ENCODE data around the gene RNF130.

RNF130 gene

DNA sequence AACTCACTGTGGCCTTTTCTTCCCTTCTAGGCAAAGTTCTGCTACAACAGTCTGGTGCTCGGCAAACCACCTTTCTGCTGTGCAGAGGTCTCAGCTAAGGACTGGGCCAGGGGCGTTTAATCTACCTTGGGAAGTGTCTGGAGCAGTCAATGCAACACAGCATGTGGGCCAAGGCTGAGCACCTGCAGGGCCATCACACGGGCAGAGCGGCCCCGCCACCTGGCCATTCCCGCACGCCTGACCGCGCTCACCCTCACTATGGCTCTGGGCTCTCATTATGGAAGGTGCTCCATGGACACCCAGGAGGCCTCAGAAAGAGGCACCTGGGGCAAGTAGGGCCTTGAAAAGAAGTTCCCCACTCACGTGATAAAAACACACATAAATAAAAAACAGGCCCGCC, 98.2 kb downstream of the RNF130 start:
- no peak overlapping the region for H2AFZ ChIP-seq
- H3K27me3 ChIP-seq (ENCODE audit: control insufficient read depth, insufficient read depth, low read length), result no peaks in the 10 kb centered on the region
- no peaks in the 10 kb centered on the region for H3K9me3 ChIP-seq (ENCODE audit: control insufficient read depth, low read length)
- TF ChIP-seq, protein P1, sequence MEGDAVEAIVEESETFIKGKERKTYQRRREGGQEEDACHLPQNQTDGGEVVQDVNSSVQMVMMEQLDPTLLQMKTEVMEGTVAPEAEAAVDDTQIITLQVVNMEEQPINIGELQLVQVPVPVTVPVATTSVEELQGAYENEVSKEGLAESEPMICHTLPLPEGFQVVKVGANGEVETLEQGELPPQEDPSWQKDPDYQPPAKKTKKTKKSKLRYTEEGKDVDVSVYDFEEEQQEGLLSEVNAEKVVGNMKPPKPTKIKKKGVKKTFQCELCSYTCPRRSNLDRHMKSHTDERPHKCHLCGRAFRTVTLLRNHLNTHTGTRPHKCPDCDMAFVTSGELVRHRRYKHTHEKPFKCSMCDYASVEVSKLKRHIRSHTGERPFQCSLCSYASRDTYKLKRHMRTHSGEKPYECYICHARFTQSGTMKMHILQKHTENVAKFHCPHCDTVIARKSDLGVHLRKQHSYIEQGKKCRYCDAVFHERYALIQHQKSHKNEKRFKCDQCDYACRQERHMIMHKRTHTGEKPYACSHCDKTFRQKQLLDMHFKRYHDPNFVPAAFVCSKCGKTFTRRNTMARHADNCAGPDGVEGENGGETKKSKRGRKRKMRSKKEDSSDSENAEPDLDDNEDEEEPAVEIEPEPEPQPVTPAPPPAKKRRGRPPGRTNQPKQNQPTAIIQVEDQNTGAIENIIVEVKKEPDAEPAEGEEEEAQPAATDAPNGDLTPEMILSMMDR (IDR thresholded peaks at IDR 0.05), result no peak
- H3K4me3 ChIP-seq (ENCODE audit: low read depth, low read length), result no peak overlapping the region
- H3K27ac ChIP-seq, result no peak overlapping the region
- H3K36me3 ChIP-seq (ENCODE audit: control insufficient read depth, insufficient read depth, low read length), result no peaks in the 10 kb centered on the region
- no peaks in the 10 kb centered on the region for H3K4me1 ChIP-seq
- no peak overlapping the region for H3K9ac ChIP-seq
- no peak overlapping the region for H3K4me2 ChIP-seq (ENCODE audit: low read length)
- no peaks in the 10 kb centered on the region for H3K79me2 ChIP-seq

DNA sequence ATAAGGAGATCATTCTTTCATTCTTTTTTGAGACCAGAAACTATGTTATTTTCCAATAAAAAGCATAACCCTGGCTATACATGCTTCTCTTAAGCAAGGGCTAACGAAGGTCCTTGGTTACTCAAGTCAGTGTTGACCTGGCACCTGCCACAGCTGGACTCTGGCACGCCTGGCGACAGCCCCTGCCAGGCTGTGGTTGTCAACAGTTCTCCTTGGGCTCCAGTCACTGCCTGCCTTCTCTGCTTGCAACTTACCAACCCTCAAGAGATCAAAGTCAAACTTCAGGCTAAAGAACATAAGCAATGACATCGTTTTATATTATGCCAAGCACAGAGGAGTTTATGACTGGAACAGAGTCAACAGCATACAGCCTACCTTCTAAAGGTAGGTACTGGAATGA, 102.4 kb downstream of the RNF130 start:
- no peaks in the 10 kb centered on the region for H3K79me2 ChIP-seq
- H3K4me3 ChIP-seq (ENCODE audit: low read depth, low read length), result no peak overlapping the region
- H2AFZ ChIP-seq, result no peak overlapping the region
- no peak overlapping the region for H3K27ac ChIP-seq
- no peaks in the 10 kb centered on the region for H3K9me3 ChIP-seq (ENCODE audit: control insufficient read depth, low read length)
- no peaks in the 10 kb centered on the region for H3K27me3 ChIP-seq (ENCODE audit: control insufficient read depth, insufficient read depth, low read length)
- no peaks in the 10 kb centered on the region for H3K36me3 ChIP-seq (ENCODE audit: control insufficient read depth, insufficient read depth, low read length)
- no peak overlapping the region for H3K9ac ChIP-seq
- TF ChIP-seq, protein P1 (IDR thresholded peaks at IDR 0.05), result no peak
- H3K4me1 ChIP-seq, result no peaks in the 10 kb centered on the region
- no peak overlapping the region for H3K4me2 ChIP-seq (ENCODE audit: low read length)

DNA sequence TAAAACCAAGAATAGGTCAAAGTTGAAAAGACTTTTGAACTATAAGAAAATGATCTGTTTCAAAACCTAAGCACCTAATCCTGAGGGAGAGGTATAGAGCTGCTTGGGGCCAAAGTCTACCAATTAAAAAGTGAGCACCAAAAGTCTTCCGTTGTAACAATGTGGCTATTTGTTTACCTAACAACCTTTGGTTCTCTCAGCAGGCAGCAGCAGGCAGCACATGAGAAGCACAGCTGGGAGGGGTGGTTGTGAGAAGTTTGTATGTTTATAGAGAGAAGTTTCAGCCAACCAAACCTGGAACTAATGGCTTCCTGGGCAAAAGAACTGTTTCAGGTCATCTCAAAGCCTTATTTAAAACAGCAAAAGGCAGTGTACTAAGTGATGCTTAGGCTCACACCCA, 104.1 kb downstream of the RNF130 start:
- no peaks in the 10 kb centered on the region for H3K27me3 ChIP-seq (ENCODE audit: control insufficient read depth, insufficient read depth, low read length)
- TF ChIP-seq, protein P1 (IDR thresholded peaks at IDR 0.05), result no peak
- H3K79me2 ChIP-seq, result no peaks in the 10 kb centered on the region
- no peak overlapping the region for H2AFZ ChIP-seq
- H3K9ac ChIP-seq, result no peak overlapping the region
- H3K4me2 ChIP-seq (ENCODE audit: low read length), result no peak overlapping the region
- no peaks in the 10 kb centered on the region for H3K4me1 ChIP-seq
- no peaks in the 10 kb centered on the region for H3K9me3 ChIP-seq (ENCODE audit: control insufficient read depth, low read length)
- no peaks in the 10 kb centered on the region for H3K36me3 ChIP-seq (ENCODE audit: control insufficient read depth, insufficient read depth, low read length)
- H3K4me3 ChIP-seq (ENCODE audit: low read depth, low read length), result no peak overlapping the region
- H3K27ac ChIP-seq, result no peak overlapping the region

DNA sequence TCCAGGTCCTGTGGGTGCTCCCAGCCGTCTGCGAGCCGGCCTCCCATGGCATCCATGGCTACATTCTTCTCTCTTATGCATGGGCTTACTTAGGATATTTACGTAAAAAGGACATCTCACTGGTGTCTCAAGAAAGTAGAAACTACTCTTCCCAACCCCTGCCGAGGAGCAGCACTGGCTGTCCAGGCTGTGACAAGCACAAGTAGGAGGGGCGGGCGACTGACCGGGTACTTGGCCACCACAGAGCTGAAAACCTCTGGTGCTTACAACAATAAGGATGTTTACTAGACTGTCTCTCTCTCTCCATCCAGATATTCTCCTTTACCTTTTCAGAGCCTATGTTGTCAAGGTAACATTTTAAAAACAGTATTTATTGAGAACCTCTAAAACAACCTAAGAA, 107.5 kb downstream of the RNF130 start:
- H3K36me3 ChIP-seq (ENCODE audit: control insufficient read depth, insufficient read depth, low read length), result no peaks in the 10 kb centered on the region
- H2AFZ ChIP-seq, result no peak overlapping the region
- H3K27ac ChIP-seq, result no peak overlapping the region
- no peaks in the 10 kb centered on the region for H3K9me3 ChIP-seq (ENCODE audit: control insufficient read depth, low read length)
- H3K9ac ChIP-seq, result no peak overlapping the region
- no peaks in the 10 kb centered on the region for H3K4me1 ChIP-seq
- H3K4me3 ChIP-seq (ENCODE audit: low read depth, low read length), result no peak overlapping the region
- no peaks in the 10 kb centered on the region for H3K27me3 ChIP-seq (ENCODE audit: control insufficient read depth, insufficient read depth, low read length)
- H3K79me2 ChIP-seq, result no peaks in the 10 kb centered on the region
- TF ChIP-seq, protein P1 (IDR thresholded peaks at IDR 0.05), result no peak
- no peak overlapping the region for H3K4me2 ChIP-seq (ENCODE audit: low read length)

DNA sequence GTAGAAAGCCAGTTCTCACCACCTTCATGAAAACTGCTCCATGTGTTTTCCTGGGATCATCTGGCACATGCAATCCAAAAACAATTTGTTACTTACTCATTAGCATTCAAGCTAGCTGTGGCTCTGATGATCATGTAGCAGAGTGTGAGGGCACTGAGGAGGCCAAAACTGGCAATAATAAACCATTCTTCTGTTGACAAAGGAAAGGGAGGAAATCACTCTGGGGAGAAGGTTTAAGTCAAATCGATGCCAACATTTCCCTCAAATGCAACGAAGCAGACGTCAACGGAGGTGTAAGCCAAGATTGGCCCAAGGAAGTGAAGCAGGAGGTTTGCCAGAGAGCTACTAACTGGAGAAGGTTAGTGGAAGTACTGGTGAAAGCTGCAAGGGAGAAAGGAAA, 108.2 kb downstream of the RNF130 start:
- TF ChIP-seq, protein P1 (IDR thresholded peaks at IDR 0.05), result no peak
- Histone ChIP-seq H3K27me3 (ENCODE audit: control insufficient read depth, insufficient read depth, low read length) (no peaks in the 10 kb centered on the region), H3K4me1 (no peaks in the 10 kb centered on the region), H3K36me3 (ENCODE audit: control insufficient read depth, insufficient read depth, low read length) (no peaks in the 10 kb centered on the region), H3K4me2 (ENCODE audit: low read length) (no peak overlapping the region), H3K79me2 (no peaks in the 10 kb centered on the region), H3K9ac (no peak overlapping the region), H3K4me3 (ENCODE audit: low read depth, low read length) (no peak overlapping the region), H2AFZ (no peak overlapping the region), H3K27ac (no peak overlapping the region), H3K9me3 (ENCODE audit: control insufficient read depth, low read length) (no peaks in the 10 kb centered on the region)

All from parathyroid adenoma (tissue), 2 donors.